ENCODE data around the gene RAF1. TPM values are rescaled to one million over a fixed set of nuclear protein-coding genes. Genes with fewer than 3 reads are reported as not detected.

RAF1 gene
- total RNA-seq, 4 donors from 2014 or later = 73.2 to 107 (median 84.2) TPM

GRCh38 chr3:12574661-12575060 lies 89.3 kb downstream of the RAF1 start:
- WGBS, 2 donors = 73 to 74% methylated on average over 4 to 7 of the region's 7 CpGs
- intact Hi-C loops (cut with DNase I) = no loop called here
- no peak for DNase-seq

GRCh38 chr3:12574131-12574530 lies 89.8 kb downstream of the RAF1 start:
- WGBS, 2 donors = 92 to 94% methylated on average over 5 to 6 of the region's 6 CpGs

More at GRCh38 chr3:12574661-12575060, 89.3 kb downstream of the RAF1 start:
- Histone ChIP-seq H3K36me3 (peaks cover 34 to 100% (median 81%) of the 10 kb centered on the region in 3 donors), H3K27me3 (no peaks in the 10 kb centered on the region), H3K9me3 (no peaks in the 10 kb centered on the region), H3K4me1 (peaks cover 0 to 5% (median 0%) of the 10 kb centered on the region in 3 donors), H3K4me3 (no peak overlapping the region), H3K27ac (no peak overlapping the region)
- TF ChIP-seq CTCF (IDR thresholded peaks at IDR 0.05) = no peak
- TF ChIP-seq POLR2A (IDR thresholded peaks at IDR 0.05) = no peak

GRCh38 chr3:12571986-12572385 lies 91.9 kb downstream of the RAF1 start:
- no peaks in the 10 kb centered on the region for H3K9me3 ChIP-seq
- H3K36me3 ChIP-seq = peaks cover 37 to 84% (median 74%) of the 10 kb centered on the region in 3 donors
- no peaks in the 10 kb centered on the region for H3K27me3 ChIP-seq
- 93 to 94% methylated on average over 3 to 8 of the region's 11 CpGs for WGBS, 2 donors
- H3K27ac ChIP-seq = no peak overlapping the region
- no peak for TF ChIP-seq CTCF (IDR thresholded peaks at IDR 0.05)
- no peak for TF ChIP-seq POLR2A (IDR thresholded peaks at IDR 0.05)
- intact Hi-C loops (cut with DNase I) = no loop called here
- DNase-seq = no peak
- H3K4me3 ChIP-seq = no peak overlapping the region
- peaks cover 0 to 20% (median 9%) of the 10 kb centered on the region in 3 donors for H3K4me1 ChIP-seq

More at GRCh38 chr3:12574131-12574530, 89.8 kb downstream of the RAF1 start:
- Histone ChIP-seq H3K27me3 (no peaks in the 10 kb centered on the region), H3K9me3 (no peaks in the 10 kb centered on the region), H3K36me3 (peaks cover 37 to 100% (median 87%) of the 10 kb centered on the region in 3 donors), H3K4me1 (peaks cover 0 to under 1% (median 0%) of the 10 kb centered on the region in 3 donors), H3K27ac (no peak overlapping the region), H3K4me3 (no peak overlapping the region)
- TF ChIP-seq POLR2A (IDR thresholded peaks at IDR 0.05) (no peak), CTCF (IDR thresholded peaks at IDR 0.05) (no peak)
- DNase-seq = no peak
- intact Hi-C loops (cut with DNase I) = no loop called here

GRCh38 chr3:12569836-12570235 lies 94.1 kb downstream of the RAF1 start:
- Histone ChIP-seq H3K9me3 (peaks cover 0 to 4% (median 0%) of the 10 kb centered on the region in 3 donors), H3K36me3 (peaks cover 37 to 67% (median 57%) of the 10 kb centered on the region in 3 donors), H3K27ac (no peak overlapping the region), H3K4me3 (no peak overlapping the region), H3K27me3 (no peaks in the 10 kb centered on the region), H3K4me1 (peaks cover 0 to 24% (median 9%) of the 10 kb centered on the region in 3 donors)
- TF ChIP-seq CTCF (IDR thresholded peaks at IDR 0.05) (no peak), POLR2A (IDR thresholded peaks at IDR 0.05) (no peak)
- 81 to 91% methylated on average over 5 to 6 of the region's 6 CpGs for WGBS, 2 donors
- intact Hi-C loops (cut with DNase I) = no loop called here
- DNase-seq = no peak

GRCh38 chr3:12568747-12569146 lies 95.2 kb downstream of the RAF1 start:
- intact Hi-C loops (cut with DNase I) = no loop called here
- H3K36me3 ChIP-seq = peaks cover 30 to 56% (median 46%) of the 10 kb centered on the region in 3 donors
- 33 to 49% methylated on average over 3 of the region's 3 CpGs for WGBS, 2 donors
- H3K4me1 ChIP-seq = peaks cover 0 to 24% (median 9%) of the 10 kb centered on the region in 3 donors
- no peak overlapping the region for H3K4me3 ChIP-seq
- no peak for DNase-seq
- no peaks in the 10 kb centered on the region for H3K27me3 ChIP-seq
- TF ChIP-seq CTCF (IDR thresholded peaks at IDR 0.05) (no peak), POLR2A (IDR thresholded peaks at IDR 0.05) (no peak)
- H3K27ac ChIP-seq = no peak overlapping the region
- peaks cover 0 to 4% (median 0%) of the 10 kb centered on the region in 3 donors for H3K9me3 ChIP-seq
